Measurements from ENCODE around the gene CEP131.

The CEP131 gene

DNA sequence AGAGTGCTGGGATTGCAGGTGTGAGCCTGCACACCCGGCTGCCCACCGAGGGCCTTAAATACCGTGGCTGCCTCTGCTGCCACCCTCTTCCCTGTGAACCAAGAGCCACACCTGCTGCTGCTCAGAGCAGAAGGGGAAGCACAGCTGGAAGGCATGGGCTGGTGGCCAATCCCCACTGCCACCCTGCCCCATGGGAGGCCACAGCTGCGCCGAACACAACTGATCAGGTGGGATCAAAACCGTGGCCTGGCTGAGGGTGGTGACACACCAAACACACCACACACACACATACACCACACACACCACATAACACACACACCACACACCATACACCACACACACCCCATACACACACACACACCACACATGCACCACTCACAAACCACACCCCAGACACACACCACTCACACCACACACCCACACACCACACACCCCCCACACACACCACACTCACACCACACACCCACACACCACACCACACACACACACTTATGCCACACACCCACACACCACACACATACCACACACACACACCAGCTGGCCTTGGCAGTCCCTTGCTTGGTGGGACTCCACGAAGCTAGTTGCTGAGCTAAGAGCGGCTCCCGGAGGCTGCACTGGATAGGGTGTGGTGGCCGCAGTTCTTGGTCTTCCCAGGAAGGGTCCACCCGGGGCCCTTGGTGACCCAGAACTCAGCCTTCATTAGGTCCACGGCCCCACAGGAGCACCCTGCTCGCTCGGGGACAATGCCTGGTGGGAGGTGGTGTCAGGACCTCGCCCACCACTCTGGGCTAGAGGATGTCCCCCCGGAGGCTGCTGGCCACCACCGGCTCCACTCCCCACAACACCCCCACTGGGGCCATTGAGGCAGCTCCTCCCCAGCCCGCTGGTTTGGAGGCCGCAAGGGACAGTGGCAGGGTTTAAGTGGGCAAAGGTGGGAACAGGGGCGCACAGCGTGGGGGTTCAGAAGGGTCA, 14.9 kb downstream of the CEP131 start:
- TF ChIP-seq, protein P1, sequence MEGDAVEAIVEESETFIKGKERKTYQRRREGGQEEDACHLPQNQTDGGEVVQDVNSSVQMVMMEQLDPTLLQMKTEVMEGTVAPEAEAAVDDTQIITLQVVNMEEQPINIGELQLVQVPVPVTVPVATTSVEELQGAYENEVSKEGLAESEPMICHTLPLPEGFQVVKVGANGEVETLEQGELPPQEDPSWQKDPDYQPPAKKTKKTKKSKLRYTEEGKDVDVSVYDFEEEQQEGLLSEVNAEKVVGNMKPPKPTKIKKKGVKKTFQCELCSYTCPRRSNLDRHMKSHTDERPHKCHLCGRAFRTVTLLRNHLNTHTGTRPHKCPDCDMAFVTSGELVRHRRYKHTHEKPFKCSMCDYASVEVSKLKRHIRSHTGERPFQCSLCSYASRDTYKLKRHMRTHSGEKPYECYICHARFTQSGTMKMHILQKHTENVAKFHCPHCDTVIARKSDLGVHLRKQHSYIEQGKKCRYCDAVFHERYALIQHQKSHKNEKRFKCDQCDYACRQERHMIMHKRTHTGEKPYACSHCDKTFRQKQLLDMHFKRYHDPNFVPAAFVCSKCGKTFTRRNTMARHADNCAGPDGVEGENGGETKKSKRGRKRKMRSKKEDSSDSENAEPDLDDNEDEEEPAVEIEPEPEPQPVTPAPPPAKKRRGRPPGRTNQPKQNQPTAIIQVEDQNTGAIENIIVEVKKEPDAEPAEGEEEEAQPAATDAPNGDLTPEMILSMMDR (IDR thresholded peaks at IDR 0.05; ENCODE audit: insufficient read depth, low read length, poor library complexity, severe bottlenecking), result no peak
- Histone ChIP-seq H3K27me3 (replicated peaks; ENCODE audit: control insufficient read depth, insufficient read depth, low read length) (no peaks in the 10 kb centered on the region), H3K36me3 (ENCODE audit: control insufficient read depth, insufficient read depth, low read length) (peaks cover 4% of the 10 kb centered on the region), H3K4me3 (replicated peaks; ENCODE audit: low read depth, low read length) (no peak overlapping the region)
- no peak for DNase-seq (ENCODE audit: extremely low read depth, insufficient read length)

DNA sequence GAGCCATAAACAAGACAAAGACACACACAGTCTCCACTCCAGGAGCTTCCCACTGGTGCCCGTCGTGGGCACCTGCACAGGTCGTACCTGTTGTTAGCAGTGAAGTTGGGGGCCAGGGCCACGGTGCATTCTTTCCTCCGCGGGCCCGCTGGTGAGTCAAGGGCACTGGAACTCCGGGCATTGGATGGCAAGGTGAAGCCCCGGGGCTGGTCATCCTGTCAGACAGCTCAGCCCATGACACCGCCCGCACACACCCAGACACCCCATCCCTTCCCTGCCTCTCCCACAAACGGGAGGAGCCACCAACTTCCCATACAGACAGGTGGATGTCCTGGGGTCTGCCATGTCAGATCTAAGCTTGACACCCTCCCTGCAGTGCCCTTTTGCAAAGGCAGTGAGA, 16.1 kb downstream of the CEP131 start:
- Histone ChIP-seq H3K27me3 (replicated peaks; ENCODE audit: control insufficient read depth, insufficient read depth, low read length) (no peaks in the 10 kb centered on the region), H3K4me3 (replicated peaks; ENCODE audit: low read depth, low read length) (no peak overlapping the region), H3K36me3 (ENCODE audit: control insufficient read depth, insufficient read depth, low read length) (peaks cover 4% of the 10 kb centered on the region)
- no peak for DNase-seq (ENCODE audit: extremely low read depth, insufficient read length)
- TF ChIP-seq, protein P1 (IDR thresholded peaks at IDR 0.05; ENCODE audit: insufficient read depth, low read length, poor library complexity, severe bottlenecking), result no peak

DNA sequence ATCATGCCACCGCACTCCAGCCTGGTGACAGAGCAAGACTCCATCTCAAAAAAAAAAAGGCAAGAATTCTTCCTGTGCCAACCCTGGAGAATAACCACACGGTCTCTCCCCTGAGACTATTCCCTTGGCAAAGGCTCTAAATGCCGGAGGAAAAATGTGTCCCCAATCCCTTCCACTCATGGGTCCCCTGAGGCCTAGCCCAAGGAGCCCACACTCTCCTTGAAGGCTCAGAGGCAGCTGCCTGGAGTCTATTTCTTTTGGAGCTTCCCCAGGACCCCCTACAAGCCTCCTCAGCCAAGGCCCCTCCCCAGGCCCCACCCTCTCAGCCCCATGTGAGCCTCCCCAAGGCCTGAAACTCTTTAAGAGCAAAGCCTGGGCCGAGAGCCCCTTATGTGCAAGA, 16.6 kb downstream of the CEP131 start:
- Histone ChIP-seq H3K36me3 (ENCODE audit: control insufficient read depth, insufficient read depth, low read length) (peaks cover 4% of the 10 kb centered on the region), H3K27me3 (replicated peaks; ENCODE audit: control insufficient read depth, insufficient read depth, low read length) (no peaks in the 10 kb centered on the region), H3K4me3 (replicated peaks; ENCODE audit: low read depth, low read length) (no peak overlapping the region)
- no peak for DNase-seq (ENCODE audit: extremely low read depth, insufficient read length)
- TF ChIP-seq, protein P1 (IDR thresholded peaks at IDR 0.05; ENCODE audit: insufficient read depth, low read length, poor library complexity, severe bottlenecking), result no peak

DNA sequence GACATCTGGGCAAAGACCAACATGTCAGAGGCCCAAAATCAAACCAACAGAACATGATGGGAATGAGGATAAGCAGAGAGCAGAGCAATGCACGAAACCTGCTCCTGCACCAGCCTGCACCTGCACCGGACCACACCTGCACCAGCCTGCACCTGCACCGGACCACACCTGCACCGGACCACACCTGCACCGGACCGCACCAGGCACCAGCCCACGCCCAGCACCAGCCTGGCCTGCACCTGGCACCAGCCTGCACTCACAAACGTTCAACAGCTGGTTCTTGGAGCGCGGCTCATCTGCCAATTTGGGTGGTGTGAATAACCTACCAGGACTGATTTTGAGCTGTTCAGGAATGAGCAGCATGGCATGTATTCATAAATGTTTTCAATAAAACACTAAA, 18.2 kb downstream of the CEP131 start:
- DNase-seq (ENCODE audit: extremely low read depth, insufficient read length), result no peak
- TF ChIP-seq, protein P1 (IDR thresholded peaks at IDR 0.05; ENCODE audit: insufficient read depth, low read length, poor library complexity, severe bottlenecking), result no peak
- H3K36me3 ChIP-seq (ENCODE audit: control insufficient read depth, insufficient read depth, low read length), result peaks cover 4% of the 10 kb centered on the region
- no peak overlapping the region for H3K4me3 ChIP-seq (replicated peaks; ENCODE audit: low read depth, low read length)
- no peaks in the 10 kb centered on the region for H3K27me3 ChIP-seq (replicated peaks; ENCODE audit: control insufficient read depth, insufficient read depth, low read length)

GRCh38 chr17:81203136-81203535, 19.6 kb downstream of the CEP131 start:
- DNase-seq (ENCODE audit: extremely low read depth, insufficient read length), result no peak

More at GRCh38 chr17:81203136-81203535, 19.6 kb downstream of the CEP131 start:
- Histone ChIP-seq H3K4me3 (replicated peaks; ENCODE audit: low read depth, low read length) (no peak overlapping the region), H3K27me3 (replicated peaks; ENCODE audit: control insufficient read depth, insufficient read depth, low read length) (no peaks in the 10 kb centered on the region), H3K36me3 (ENCODE audit: control insufficient read depth, insufficient read depth, low read length) (peaks cover 5% of the 10 kb centered on the region)
- TF ChIP-seq, protein P1 (IDR thresholded peaks at IDR 0.05; ENCODE audit: insufficient read depth, low read length, poor library complexity, severe bottlenecking), result no peak

Data from GM06990 (cell line).